Subcutaneous adipose tissue (tissue), 4 donors: ENCODE measurements around the gene CFAP99. TPM values are rescaled to one million over a fixed set of nuclear protein-coding genes. Genes with fewer than 3 reads are reported as not detected.

Experiments used
- total RNA-seq, 4 donors: library from RNA; depleted of rRNA; stranded (reverse); fragments of >200 nt; gene quantifications; one replicate each; pipeline ENCODE4 v1.1.0, GENCODE V29; 2016

Gene CFAP99
- total RNA-seq, 4 donors from 2014 or later = not detected

Other genes with a start within 250 kb of the CFAP99 start
- 10 to 100 TPM; 16.3 to 22.0 (median 17.3) TPM for gene HAUS3, start 176.8 kb upstream of the CFAP99 start, total RNA-seq
- gene POLN, start 176.8 kb upstream of the CFAP99 start, total RNA-seq = 10 to 100 TPM in 2 of 4 donors, 1 to 10 TPM in 2; 2.6 to 10.6 (median 6.8) TPM
- 100 to 1,000 TPM in 1 of 4 donors, 10 to 100 TPM in 3; 31.1 to 125 (median 48.1) TPM for gene MXD4, start 156.8 kb upstream of the CFAP99 start, total RNA-seq
- 10 to 100 TPM in 2 of 4 donors, 1 to 10 TPM in 2; 8.5 to 15.0 (median 11.7) TPM for gene ZFYVE28, start 310 bp upstream of the CFAP99 start, total RNA-seq
- gene RNF4, start 50.2 kb downstream of the CFAP99 start, total RNA-seq = 10 to 100 TPM; 33.6 to 48.4 (median 38.3) TPM
- 10 to 100 TPM; 16.5 to 39.2 (median 24.0) TPM for gene FAM193A, start 117.7 kb downstream of the CFAP99 start, total RNA-seq